Heart left ventricle (tissue), 16 donors: ENCODE measurements around the gene TRAF3. TPM values are rescaled to one million over a fixed set of nuclear protein-coding genes. Genes with fewer than 3 reads are reported as not detected.

ENCODE experiments used
- ATAC-seq, 4 donors: fragments of 200-7000 bp; cut with Tn5 transposase; one replicate each; pipeline ENCODE4 v1.9.1; 2020 to 2022; ENCODE audit warnings: moderate library complexity in 4 of 4, mild to moderate bottlenecking in 3 of 4, moderate number of reproducible peaks in 1 of 4
- DNase-seq, 5 donors: peaks; one replicate each; pipeline ENCODE4 v3.0.0-alpha.2; 2020
- H3K27ac ChIP-seq, 12 donors: fragments of 200-600 bp; sonication (generic) in 4 of 12; one replicate each; pipeline versions ENCODE4 v1.5.0 to v1.8.0; 2016 to 2022; ENCODE audit warnings: mild to moderate bottlenecking in 2 of 12
- H3K27me3 ChIP-seq, 9 donors: fragments of 200-600 bp; sonication (generic) in 2 of 9; one replicate each; pipeline versions ENCODE4 v1.5.1 to v1.8.0; 2016 to 2022; ENCODE audit warnings: mild to moderate bottlenecking in 3 of 9
- H3K36me3 ChIP-seq, 9 donors: fragments of 200-600 bp; sonication (generic) in 2 of 9; one replicate each; pipeline versions ENCODE4 v1.5.0 to v1.8.0; 2018 to 2022; ENCODE audit warnings: mild to moderate bottlenecking in 2 of 9
- H3K4me1 ChIP-seq, 12 donors: fragments of 200-600 bp; sonication (generic) in 4 of 12; one replicate each; pipeline versions ENCODE4 v1.5.0 to v1.8.0; 2016 to 2022; ENCODE audit warnings: mild to moderate bottlenecking in 3 of 12
- H3K4me3 ChIP-seq, 12 donors: fragments of 200-600 bp; sonication (generic) in 4 of 12; one replicate each; pipeline versions ENCODE4 v1.5.0 to v1.8.0; 2017 to 2022; ENCODE audit warnings: mild to moderate bottlenecking in 9 of 12, moderate library complexity in 4 of 12
- H3K9me3 ChIP-seq, 12 donors: fragments of 200-600 bp; sonication (generic) in 4 of 12; one replicate each; pipeline versions ENCODE4 v1.5.0 to v1.8.0; 2016 to 2022; ENCODE audit warnings: mild to moderate bottlenecking in 1 of 12
- POLR2A ChIP-seq, 2 donors: fragments of 450-650 bp; IDR thresholded peaks; one replicate each; pipeline ENCODE4 v1.6.1; 2017; ENCODE audit warnings: antibody characterized with exemption in 2 of 2, mild to moderate bottlenecking in 2 of 2, moderate library complexity in 2 of 2
- WGBS, 4 donors: extraction: QIAGEN DNeasy Blood & Tissue Kit in 2 of 4; methylation state at CpG; one replicate each; pipeline versions ENCODE4 v1.1.5 to v1.1.7; 2013 to 2018; 5-methylcytosine and 5-hydroxymethylcytosine counted together
- intact Hi-C, 10 donors: fragments of 100-400 bp; cut with DNase I; formaldehyde crosslinking; loops; one replicate each; pipeline versions ENCODE4 v1.11.1 to v1.14.2; 2022
- polyA plus RNA-seq, 2 donors: library from polyadenylated mRNA; stranded (reverse); fragments of 200-250 nt; gene quantifications; one replicate each; pipeline ENCODE4 v1.2.3, GENCODE V29; 2013
- total RNA-seq, 9 donors: library from RNA; depleted of rRNA in 2 of 9; stranded (reverse); fragments of >200 nt in 2 of 9; fragmentation: NEBNext Ultra II Directional in 3 of 9; extraction: Animal tissue kit (Norgen Biotek cat#: 25700) in 3 of 9; gene quantifications; one replicate each; pipeline versions ENCODE4 v1.1.0 to v1.2.4, GENCODE V29; 2016 to 2023
- TF ChIP-seq, protein P1 (sequence below), 12 donors: fragments of 200-600 bp; sonication (generic) in 4 of 12; IDR thresholded peaks; one replicate each; pipeline versions ENCODE4 v1.5.0 to v1.8.0; 2018 to 2022; ENCODE audit warnings: antibody characterized with exemption in 12 of 12, mild to moderate bottlenecking in 5 of 12
- donor health status: ischemic (EF 13 %, LVEDD 7.1; RV severe dilation, severe dysfunction).
- donor health status: healthy with polysubstance abuse.
- donor health status: DM: no; HTN: yes; CAD: no.
- donor health status: DM: no; HTN: no; CAD: no.
- donor health status: ischemic (EF 25% LVEDD 6.9; RV normal size, moderate dysfunction).
- donor health status: ischemic (EF 25% LVEDD 5.7; RV mildly dilated, moderate dysfunction).
- donor health status: healthy.
- donor health status: DM: yes; HTN: yes; CAD: no.
- donor health status: ischemic (EF 35%, LVEDD 5.7; RV mildly dilated, moderate dysfunction).
- donor health status: nonischemic (EF 11% LVEDD 7.7; RV severe dilation, severe dysfunction).
- donor health status: DM: yes; HTN: yes; CAD: no.
- donor health status: PGD.
- donor health status: ischemic (EF 29% LVEDD 5.4; RV normal size, mild dysfunction).
- donor health status: nonischemic (EF 23%, LVEDD 6.1; RV moderate dilation, normal function).

The TRAF3 gene
- total and polyA plus RNA-seq, 11 donors: 1.6 to 20.6 (median 10.6) TPM

DNA sequence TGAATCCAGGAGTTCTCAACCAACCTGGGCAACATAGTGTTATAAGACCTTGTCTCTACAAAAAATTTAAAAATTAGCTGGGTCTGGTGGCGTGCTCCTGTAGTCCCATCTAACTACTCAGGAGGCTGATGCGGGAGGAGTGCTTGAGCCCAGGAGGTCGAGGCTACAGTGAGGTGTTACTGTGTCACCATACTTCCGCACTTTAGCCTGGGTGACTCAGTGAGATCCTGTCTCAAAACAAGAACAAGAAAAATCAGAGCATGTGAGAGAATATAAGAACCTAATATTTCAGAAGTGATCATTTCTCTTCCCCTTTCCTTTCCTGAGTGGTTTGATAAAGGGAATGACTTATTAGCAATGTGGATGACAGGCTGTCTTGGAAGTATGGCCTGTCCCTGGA, 9.5 kb downstream of the TRAF3 start:
- DNase-seq: no peak
- no peak overlapping the region for H3K4me3 ChIP-seq
- H3K27me3 ChIP-seq: no peaks in the 10 kb centered on the region
- no peak overlapping the region for H3K27ac ChIP-seq
- 89 to 92% (median 91%) methylated on average over 4 of the region's 4 CpGs for WGBS, 4 donors
- H3K36me3 ChIP-seq: no peaks in the 10 kb centered on the region
- peaks cover 0 to 34% (median 0%) of the 10 kb centered on the region in 12 donors for H3K4me1 ChIP-seq
- H3K9me3 ChIP-seq: no peaks in the 10 kb centered on the region
- TF ChIP-seq POLR2A (IDR thresholded peaks at IDR 0.05): no peak
- TF ChIP-seq, protein P1, sequence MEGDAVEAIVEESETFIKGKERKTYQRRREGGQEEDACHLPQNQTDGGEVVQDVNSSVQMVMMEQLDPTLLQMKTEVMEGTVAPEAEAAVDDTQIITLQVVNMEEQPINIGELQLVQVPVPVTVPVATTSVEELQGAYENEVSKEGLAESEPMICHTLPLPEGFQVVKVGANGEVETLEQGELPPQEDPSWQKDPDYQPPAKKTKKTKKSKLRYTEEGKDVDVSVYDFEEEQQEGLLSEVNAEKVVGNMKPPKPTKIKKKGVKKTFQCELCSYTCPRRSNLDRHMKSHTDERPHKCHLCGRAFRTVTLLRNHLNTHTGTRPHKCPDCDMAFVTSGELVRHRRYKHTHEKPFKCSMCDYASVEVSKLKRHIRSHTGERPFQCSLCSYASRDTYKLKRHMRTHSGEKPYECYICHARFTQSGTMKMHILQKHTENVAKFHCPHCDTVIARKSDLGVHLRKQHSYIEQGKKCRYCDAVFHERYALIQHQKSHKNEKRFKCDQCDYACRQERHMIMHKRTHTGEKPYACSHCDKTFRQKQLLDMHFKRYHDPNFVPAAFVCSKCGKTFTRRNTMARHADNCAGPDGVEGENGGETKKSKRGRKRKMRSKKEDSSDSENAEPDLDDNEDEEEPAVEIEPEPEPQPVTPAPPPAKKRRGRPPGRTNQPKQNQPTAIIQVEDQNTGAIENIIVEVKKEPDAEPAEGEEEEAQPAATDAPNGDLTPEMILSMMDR (IDR thresholded peaks at IDR 0.05): no peak
- intact Hi-C loops: no loop called here
- no peak for ATAC-seq

DNA sequence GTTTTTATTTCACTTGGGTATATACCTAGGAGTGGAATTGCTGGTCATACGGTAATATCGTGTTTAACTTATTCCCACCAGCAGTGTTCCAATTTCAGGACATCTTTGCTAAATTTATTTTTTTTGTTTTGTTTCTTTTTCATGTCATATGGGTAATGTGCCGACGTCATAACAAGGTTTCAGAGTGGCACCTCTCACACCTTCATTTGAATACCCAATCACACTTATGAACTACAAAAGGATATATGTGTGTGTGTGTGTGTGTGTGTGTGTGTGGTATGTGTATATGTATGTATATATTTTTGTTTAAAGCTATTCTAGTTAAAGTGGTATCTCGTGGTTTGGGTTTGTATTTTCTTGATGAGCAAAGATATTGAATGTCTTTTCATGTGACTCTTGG, 12.1 kb downstream of the TRAF3 start:
- H3K27ac ChIP-seq: no peak overlapping the region
- no peak for TF ChIP-seq POLR2A (IDR thresholded peaks at IDR 0.05)
- TF ChIP-seq, protein P1 (IDR thresholded peaks at IDR 0.05): no peak
- H3K4me3 ChIP-seq: no peak overlapping the region
- DNase-seq (no peak), ATAC-seq (no peak)
- no peaks in the 10 kb centered on the region for H3K36me3 ChIP-seq
- WGBS, 4 donors: 92 to 97% (median 94%) methylated on average over 5 of the region's 5 CpGs
- peaks cover 0 to 9% (median 0%) of the 10 kb centered on the region in 12 donors for H3K9me3 ChIP-seq
- intact Hi-C loops: no loop called here
- H3K4me1 ChIP-seq: peaks cover 0 to 28% (median 0%) of the 10 kb centered on the region in 12 donors
- no peaks in the 10 kb centered on the region for H3K27me3 ChIP-seq

DNA sequence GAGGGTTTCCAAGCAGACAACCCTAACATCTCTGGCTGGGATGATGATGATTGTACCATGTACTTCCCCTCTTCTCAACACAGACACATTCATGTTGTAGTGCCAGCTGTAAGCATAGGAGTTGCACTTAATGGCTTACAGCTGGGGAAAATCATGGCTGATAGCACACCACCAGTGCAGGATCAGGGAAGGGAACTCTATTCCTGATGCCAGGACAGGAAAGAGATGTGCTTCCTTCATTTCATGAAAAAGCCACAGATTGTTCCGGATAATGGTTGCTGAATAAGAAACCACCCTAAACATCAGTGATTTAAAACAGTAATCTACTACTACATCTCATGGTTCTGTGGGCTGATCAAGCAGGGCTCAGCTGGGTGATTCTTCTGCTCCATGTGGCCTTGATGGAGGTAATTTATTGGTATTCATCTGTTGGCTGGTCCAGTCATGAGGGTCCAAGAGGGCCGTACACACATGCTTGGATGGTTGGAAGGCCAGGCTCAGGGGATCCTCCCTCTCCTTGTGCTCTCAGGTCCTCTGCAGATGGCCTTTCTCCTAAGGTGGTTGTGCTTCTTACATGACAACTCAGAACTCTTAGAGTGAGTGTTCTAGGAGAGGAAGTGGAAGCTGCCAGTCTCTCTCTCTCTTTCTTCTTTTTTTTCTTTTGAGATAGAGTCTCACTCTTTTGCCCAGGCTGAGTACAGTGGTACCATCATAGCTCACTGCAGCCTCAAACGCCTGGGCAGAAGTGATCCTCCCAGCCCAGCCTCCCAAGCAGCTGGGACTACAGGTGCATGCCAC, 16.5 kb downstream of the TRAF3 start:
- intact Hi-C loops: no loop called here
- peaks cover 0 to 20% (median 3%) of the 10 kb centered on the region in 12 donors for H3K4me1 ChIP-seq

More for the DNA sequence above, 16.5 kb downstream of the TRAF3 start:
- ATAC-seq: no peak
- TF ChIP-seq, protein P1 (IDR thresholded peaks at IDR 0.05): no peak
- no peak for TF ChIP-seq POLR2A (IDR thresholded peaks at IDR 0.05)
- peaks cover 0 to 8% (median 0%) of the 10 kb centered on the region in 9 donors for H3K36me3 ChIP-seq
- H3K27ac ChIP-seq: no peak overlapping the region
- H3K27me3 ChIP-seq: no peaks in the 10 kb centered on the region
- peaks cover 0 to 9% (median 0%) of the 10 kb centered on the region in 12 donors for H3K9me3 ChIP-seq
- 74 to 90% (median 88%) methylated on average over 3 of the region's 3 CpGs for WGBS, 4 donors
- no peak overlapping the region for H3K4me3 ChIP-seq
- no peak for DNase-seq
